Adrenal gland (tissue), 12 donors: ENCODE results near the gene OR4K14. TPM values are rescaled to one million over a fixed set of nuclear protein-coding genes. Genes with fewer than 3 reads are reported as not detected.
"Not testable (repeated sequence)": the region's sequence is repeated elsewhere in the genome, so short reads cannot be mapped to it uniquely, and the experiment has no call there.

Experiments used
- DNase-seq, 7 donors: peaks; one replicate each; pipeline ENCODE4 v3.0.0-alpha.2; 2019 to 2020
- H3K27ac ChIP-seq, 5 donors: fragments of 200-600 bp; sonication (generic) in 4 of 5; 1 replicate in 3 of 5; 2 replicates in 2 of 5; pipeline versions ENCODE4 v1.5.1 to v1.8.0; 2016 to 2020; ENCODE audit warnings: mild to moderate bottlenecking in 1 of 5
- H3K27me3 ChIP-seq: fragments of 200-600 bp; 2 replicates; pipeline ENCODE4 v1.8.0; 2021
- H3K36me3 ChIP-seq, 2 donors: fragments of 200-600 bp; replicated peaks in 1 of 2; 1 replicate in 1 of 2; 2 replicates in 1 of 2; pipeline versions ENCODE4 v1.5.1 to v1.8.0; 2018 to 2022
- H3K4me1 ChIP-seq, 2 donors: fragments of 200-600 bp; replicated peaks in 1 of 2; 1 replicate in 1 of 2; 2 replicates in 1 of 2; pipeline versions ENCODE4 v1.5.1 to v1.8.0; 2018 to 2021
- H3K4me3 ChIP-seq, 4 donors: fragments of 200-600 bp; sonication (generic) in 3 of 4; one replicate each; pipeline ENCODE4 v1.5.1; 2016 to 2018
- H3K9me3 ChIP-seq, 3 donors: fragments of 200-600 bp; sonication (generic) in 1 of 3; replicated peaks in 1 of 3; 1 replicate in 2 of 3; 2 replicates in 1 of 3; pipeline versions ENCODE4 v1.5.1 to v1.8.0; 2016 to 2021
- POLR2A ChIP-seq, 2 donors: fragments of 450-650 bp; IDR thresholded peaks; one replicate each; pipeline ENCODE4 v1.6.1; 2017; ENCODE audit warnings: antibody characterized with exemption in 2 of 2, mild to moderate bottlenecking in 2 of 2, moderate library complexity in 1 of 2
- WGBS, 4 donors: extraction: QIAGEN DNeasy Blood & Tissue Kit in 2 of 4; methylation state at CpG; one replicate each; pipeline versions ENCODE4 v1.1.5 to v1.1.7; 2013 to 2017; 5-methylcytosine and 5-hydroxymethylcytosine counted together
- intact Hi-C, 2 donors: fragments of 100-400 bp; cut with DNase I; formaldehyde crosslinking; loops; one replicate each; pipeline versions ENCODE4 v1.14.1 to v1.15.0; 2022 to 2023
- polyA plus RNA-seq, 3 donors: library from polyadenylated mRNA; stranded (reverse); fragments of 200-250 nt in 2 of 3; fragments of 350-450 nt in 1 of 3; fragmentation: Illumina TruSeq in 1 of 3; extraction: RNeasy Lipid Tissue Mini Kit (QIAGEN cat#74804) in 1 of 3; gene quantifications; one replicate each; pipeline ENCODE4 v1.2.3, GENCODE V29; 2013 to 2014
- total RNA-seq, 9 donors: library from RNA; depleted of rRNA in 4 of 9; stranded (reverse); fragments of >200 nt in 4 of 9; fragments of 120-200 nt in 1 of 9; fragmentation: NEBNext Ultra II Directional in 1 of 9; extraction: Animal tissue kit (Norgen Biotek cat#: 25700) in 1 of 9; gene quantifications; one replicate each; pipeline versions ENCODE4 v1.1.0 to v1.2.4, GENCODE V29; 2013 to 2023
- TF ChIP-seq, protein P1 (sequence below), 6 experiments: fragments of 450-650 bp in 4 of 6; fragments of 200-600 bp in 2 of 6; sonication (generic) in 1 of 6; IDR thresholded peaks; 1 replicate in 5 of 6; 2 replicates in 1 of 6; pipeline versions ENCODE4 v1.5.1 to v1.8.0; 2016 to 2021; ENCODE audit warnings: antibody characterized with exemption in 6 of 6, mild to moderate bottlenecking in 2 of 6, moderate library complexity in 1 of 6
- donor health status: healthy with polysubstance abuse.
- donor health status: Bipolar disorder and iron deficiency.
- donor health status: DM: yes; HTN: yes; CAD: no.
- donor health status: DM: no; HTN: no; CAD: no.
- donor health status: DM: no; HTN: no; CAD: no.
- donor health status: DM: yes; HTN: yes; CAD: no.

The OR4K14 gene
- total and polyA plus RNA-seq, 12 donors = not detected

DNA sequence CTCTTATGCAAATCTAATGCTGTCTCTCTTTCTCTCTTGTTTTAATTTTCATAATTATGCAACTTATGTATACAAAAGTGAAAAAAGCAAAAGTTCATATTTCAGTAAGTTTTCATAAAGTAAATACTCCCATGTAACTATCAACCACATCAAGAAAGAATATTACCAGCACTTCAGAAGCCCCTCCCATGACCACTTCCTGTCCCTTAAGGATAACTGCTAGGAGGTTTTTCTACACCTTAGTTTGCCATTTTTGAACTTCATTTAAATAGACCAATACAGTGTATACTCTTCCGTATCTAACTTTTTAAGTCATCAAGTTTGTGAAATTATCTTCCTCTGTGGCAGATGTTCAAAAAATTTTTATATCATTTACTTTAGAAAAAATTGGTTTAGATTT, 44.3 kb downstream of the OR4K14 start:
- WGBS, 4 donors = 49 to 61% (median 61%) methylated on average over 1 of the region's 1 CpG

DNA sequence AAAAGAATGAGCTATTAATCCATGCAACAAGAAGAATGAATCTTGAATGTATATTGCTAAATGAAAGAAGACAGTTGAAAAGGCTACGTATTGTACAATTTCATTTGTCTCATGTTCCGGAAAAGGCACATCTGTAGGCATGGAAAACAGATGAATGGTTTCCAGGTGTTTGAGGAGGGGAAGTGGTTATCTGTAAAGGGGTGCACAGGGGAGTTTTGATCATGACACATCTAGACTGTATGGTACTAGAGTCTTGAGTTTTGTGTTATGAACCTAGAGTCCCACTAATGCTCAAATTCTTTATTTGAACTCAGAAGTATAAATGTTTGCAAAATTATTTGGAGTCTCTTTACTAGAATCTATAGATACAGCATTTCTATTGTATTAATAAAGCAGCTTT, 49.4 kb downstream of the OR4K14 start:
- H3K9me3 ChIP-seq, H3K27me3 ChIP-seq, H3K4me1 ChIP-seq, H3K27ac ChIP-seq, H3K4me3 ChIP-seq, DNase-seq, H3K36me3 ChIP-seq, intact Hi-C loops: not testable (repeated sequence)
- 43 to 85% (median 60%) methylated on average over 2 of the region's 2 CpGs for WGBS, 4 donors

More for the DNA sequence above, 44.3 kb downstream of the OR4K14 start:
- intact Hi-C loops = no loop called here
- H3K36me3 ChIP-seq = no peaks in the 10 kb centered on the region
- no peak for DNase-seq
- no peaks in the 10 kb centered on the region for H3K27me3 ChIP-seq
- TF ChIP-seq, protein P1, sequence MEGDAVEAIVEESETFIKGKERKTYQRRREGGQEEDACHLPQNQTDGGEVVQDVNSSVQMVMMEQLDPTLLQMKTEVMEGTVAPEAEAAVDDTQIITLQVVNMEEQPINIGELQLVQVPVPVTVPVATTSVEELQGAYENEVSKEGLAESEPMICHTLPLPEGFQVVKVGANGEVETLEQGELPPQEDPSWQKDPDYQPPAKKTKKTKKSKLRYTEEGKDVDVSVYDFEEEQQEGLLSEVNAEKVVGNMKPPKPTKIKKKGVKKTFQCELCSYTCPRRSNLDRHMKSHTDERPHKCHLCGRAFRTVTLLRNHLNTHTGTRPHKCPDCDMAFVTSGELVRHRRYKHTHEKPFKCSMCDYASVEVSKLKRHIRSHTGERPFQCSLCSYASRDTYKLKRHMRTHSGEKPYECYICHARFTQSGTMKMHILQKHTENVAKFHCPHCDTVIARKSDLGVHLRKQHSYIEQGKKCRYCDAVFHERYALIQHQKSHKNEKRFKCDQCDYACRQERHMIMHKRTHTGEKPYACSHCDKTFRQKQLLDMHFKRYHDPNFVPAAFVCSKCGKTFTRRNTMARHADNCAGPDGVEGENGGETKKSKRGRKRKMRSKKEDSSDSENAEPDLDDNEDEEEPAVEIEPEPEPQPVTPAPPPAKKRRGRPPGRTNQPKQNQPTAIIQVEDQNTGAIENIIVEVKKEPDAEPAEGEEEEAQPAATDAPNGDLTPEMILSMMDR (IDR thresholded peaks at IDR 0.05) = no peak
- no peak for TF ChIP-seq POLR2A (IDR thresholded peaks at IDR 0.05)
- H3K4me3 ChIP-seq = no peak overlapping the region
- no peaks in the 10 kb centered on the region for H3K4me1 ChIP-seq
- no peaks in the 10 kb centered on the region for H3K9me3 ChIP-seq
- no peak overlapping the region for H3K27ac ChIP-seq

Other genes with a start within 250 kb of the OR4K14 start
- gene OR4M1, start 245.8 kb downstream of the OR4K14 start, total RNA-seq = not detected
- gene OR4M1, start 245.8 kb downstream of the OR4K14 start, polyA plus RNA-seq = not detected
- not detected for gene OR4N2, start 215.5 kb downstream of the OR4K14 start, total RNA-seq
- gene OR4N2, start 215.5 kb downstream of the OR4K14 start, polyA plus RNA-seq = not detected
- not detected for gene OR4K2, start 144.2 kb downstream of the OR4K14 start, total RNA-seq
- not detected for gene OR4K2, start 144.2 kb downstream of the OR4K14 start, polyA plus RNA-seq
- gene OR4K5, start 98.7 kb downstream of the OR4K14 start, total RNA-seq = not detected
- not detected for gene OR4K5, start 98.7 kb downstream of the OR4K14 start, polyA plus RNA-seq
- not detected for gene OR4K1, start 88.4 kb downstream of the OR4K14 start, total RNA-seq
- gene OR4K1, start 88.4 kb downstream of the OR4K14 start, polyA plus RNA-seq = not detected
- not detected for gene OR4K15, start 43.7 kb downstream of the OR4K14 start, total RNA-seq
- not detected for gene OR4K15, start 43.7 kb downstream of the OR4K14 start, polyA plus RNA-seq
- not detected for gene OR4Q2, start 17.1 kb downstream of the OR4K14 start, total RNA-seq
- gene OR4Q2, start 17.1 kb downstream of the OR4K14 start, polyA plus RNA-seq = not detected
- gene OR4K13, start 16.7 kb upstream of the OR4K14 start, total RNA-seq = not detected
- not detected for gene OR4K13, start 16.7 kb upstream of the OR4K14 start, polyA plus RNA-seq
- not detected for gene OR4L1, start 40.7 kb upstream of the OR4K14 start, total RNA-seq
- not detected for gene OR4L1, start 40.7 kb upstream of the OR4K14 start, polyA plus RNA-seq
- not detected for gene OR4K17, start 91.4 kb upstream of the OR4K14 start, total RNA-seq
- gene OR4K17, start 91.4 kb upstream of the OR4K14 start, polyA plus RNA-seq = not detected
- gene OR4N5, start 119.5 kb upstream of the OR4K14 start, total RNA-seq = not detected
- not detected for gene OR4N5, start 119.5 kb upstream of the OR4K14 start, polyA plus RNA-seq
- gene OR11G2, start 171.6 kb upstream of the OR4K14 start, total RNA-seq = not detected
- gene OR11G2, start 171.6 kb upstream of the OR4K14 start, polyA plus RNA-seq = not detected
- not detected for gene OR11H6, start 204.4 kb upstream of the OR4K14 start, total RNA-seq
- not detected for gene OR11H6, start 204.4 kb upstream of the OR4K14 start, polyA plus RNA-seq
- gene OR11H7, start 209.7 kb upstream of the OR4K14 start, total RNA-seq = not detected
- not detected for gene OR11H7, start 209.7 kb upstream of the OR4K14 start, polyA plus RNA-seq
- not detected for gene OR11H4, start 220.0 kb upstream of the OR4K14 start, total RNA-seq
- gene OR11H4, start 220.0 kb upstream of the OR4K14 start, polyA plus RNA-seq = not detected